ENCODE data around the gene PPP1R9B.

The PPP1R9B gene

GRCh38 chr17:50099003-50099402, 51.5 kb downstream of the PPP1R9B start:
- DNase-seq (no peak), ATAC-seq (ENCODE audit: insufficient read depth, low read depth) (no peak)
- Histone ChIP-seq H3K79me2 (ENCODE audit: insufficient read depth, low read length) (no peaks in the 10 kb centered on the region), H3K9me3 (ENCODE audit: insufficient read depth, low read length, severe bottlenecking) (no peaks in the 10 kb centered on the region), H4K20me1 (ENCODE audit: insufficient read depth, low read length) (no peaks in the 10 kb centered on the region), H2AFZ (ENCODE audit: low read depth, low read length) (no peak overlapping the region), H3K4me1 (ENCODE audit: insufficient read depth, low read length) (peaks cover 26% of the 10 kb centered on the region), H3K4me2 (ENCODE audit: insufficient read depth, low read length) (no peak overlapping the region), H3K9ac (ENCODE audit: low read depth, low read length) (no peak overlapping the region), H3K4me3 (ENCODE audit: low read depth in 1 of 2, low read length in 2 of 2) (no peak overlapping the region), H3K27me3 (ENCODE audit: insufficient read depth, low read length, poor library complexity) (no peaks in the 10 kb centered on the region), H3K36me3 (ENCODE audit: insufficient read depth, low read length) (no peaks in the 10 kb centered on the region), H3K27ac (ENCODE audit: low read length) (no peak overlapping the region)
- TF ChIP-seq CTCF (IDR thresholded peaks at IDR 0.05; ENCODE audit: borderline replicate concordance, extremely low read depth, low read length, poor library complexity, severe bottlenecking) (no peak), EZH2 (IDR thresholded peaks at IDR 0.05; ENCODE audit: borderline replicate concordance, low read depth, low read length, severe bottlenecking) (no peak)

- Histone ChIP-seq H3K9me3 (ENCODE audit: insufficient read depth, low read length, severe bottlenecking) (no peaks in the 10 kb centered on the region), H2AFZ (ENCODE audit: low read depth, low read length) (no peak overlapping the region), H3K9ac (ENCODE audit: low read depth, low read length) (no peak overlapping the region), H3K27ac (ENCODE audit: low read length) (no peak overlapping the region), H3K4me1 (ENCODE audit: insufficient read depth, low read length) (peaks cover 26% of the 10 kb centered on the region), H3K27me3 (ENCODE audit: insufficient read depth, low read length, poor library complexity) (no peaks in the 10 kb centered on the region), H3K36me3 (ENCODE audit: insufficient read depth, low read length) (no peaks in the 10 kb centered on the region), H3K4me2 (ENCODE audit: insufficient read depth, low read length) (no peak overlapping the region), H3K4me3 (ENCODE audit: low read depth in 1 of 2, low read length in 2 of 2) (no peak overlapping the region), H3K79me2 (ENCODE audit: insufficient read depth, low read length) (no peaks in the 10 kb centered on the region), H4K20me1 (ENCODE audit: insufficient read depth, low read length) (no peaks in the 10 kb centered on the region)
- TF ChIP-seq CTCF (IDR thresholded peaks at IDR 0.05; ENCODE audit: borderline replicate concordance, extremely low read depth, low read length, poor library complexity, severe bottlenecking) (no peak), EZH2 (IDR thresholded peaks at IDR 0.05; ENCODE audit: borderline replicate concordance, low read depth, low read length, severe bottlenecking) (no peak)
- DNase-seq (no peak), ATAC-seq (ENCODE audit: insufficient read depth, low read depth) (no peak)
Measured at GRCh38 chr17:50098583-50098982, 51.9 kb downstream of the PPP1R9B start.

GRCh38 chr17:50097926-50098325, 52.6 kb downstream of the PPP1R9B start:
- no peaks in the 10 kb centered on the region for H3K27me3 ChIP-seq (ENCODE audit: insufficient read depth, low read length, poor library complexity)
- H3K79me2 ChIP-seq (ENCODE audit: insufficient read depth, low read length), result no peaks in the 10 kb centered on the region
- no peaks in the 10 kb centered on the region for H4K20me1 ChIP-seq (ENCODE audit: insufficient read depth, low read length)
- no peak overlapping the region for H3K4me3 ChIP-seq (ENCODE audit: low read depth in 1 of 2, low read length in 2 of 2)
- DNase-seq (no peak), ATAC-seq (ENCODE audit: insufficient read depth, low read depth) (no peak)
- H3K36me3 ChIP-seq (ENCODE audit: insufficient read depth, low read length), result no peaks in the 10 kb centered on the region
- no peak overlapping the region for H3K4me2 ChIP-seq (ENCODE audit: insufficient read depth, low read length)
- no peak overlapping the region for H2AFZ ChIP-seq (ENCODE audit: low read depth, low read length)
- H3K9me3 ChIP-seq (ENCODE audit: insufficient read depth, low read length, severe bottlenecking), result no peaks in the 10 kb centered on the region
- H3K27ac ChIP-seq (ENCODE audit: low read length), result no peak overlapping the region
- H3K4me1 ChIP-seq (ENCODE audit: insufficient read depth, low read length), result peaks cover 26% of the 10 kb centered on the region
- no peak overlapping the region for H3K9ac ChIP-seq (ENCODE audit: low read depth, low read length)
- TF ChIP-seq CTCF (IDR thresholded peaks at IDR 0.05; ENCODE audit: borderline replicate concordance, extremely low read depth, low read length, poor library complexity, severe bottlenecking) (no peak), EZH2 (IDR thresholded peaks at IDR 0.05; ENCODE audit: borderline replicate concordance, low read depth, low read length, severe bottlenecking) (no peak)

GRCh38 chr17:50097455-50097854, 53.0 kb downstream of the PPP1R9B start:
- Histone ChIP-seq H3K36me3 (ENCODE audit: insufficient read depth, low read length) (no peaks in the 10 kb centered on the region), H3K79me2 (ENCODE audit: insufficient read depth, low read length) (no peaks in the 10 kb centered on the region), H4K20me1 (ENCODE audit: insufficient read depth, low read length) (no peaks in the 10 kb centered on the region), H3K4me3 (ENCODE audit: low read depth in 1 of 2, low read length in 2 of 2) (no peak overlapping the region), H3K4me1 (ENCODE audit: insufficient read depth, low read length) (peaks cover 26% of the 10 kb centered on the region), H3K9me3 (ENCODE audit: insufficient read depth, low read length, severe bottlenecking) (no peaks in the 10 kb centered on the region), H3K27ac (ENCODE audit: low read length) (no peak overlapping the region), H3K27me3 (ENCODE audit: insufficient read depth, low read length, poor library complexity) (no peaks in the 10 kb centered on the region), H3K9ac (ENCODE audit: low read depth, low read length) (no peak overlapping the region), H3K4me2 (ENCODE audit: insufficient read depth, low read length) (no peak overlapping the region), H2AFZ (ENCODE audit: low read depth, low read length) (no peak overlapping the region)
- ATAC-seq (ENCODE audit: insufficient read depth, low read depth), result no peak
- TF ChIP-seq EZH2 (IDR thresholded peaks at IDR 0.05; ENCODE audit: borderline replicate concordance, low read depth, low read length, severe bottlenecking) (no peak), CTCF (IDR thresholded peaks at IDR 0.05; ENCODE audit: borderline replicate concordance, extremely low read depth, low read length, poor library complexity, severe bottlenecking) (no peak)
- DNase-seq, result no peak
